ENCODE measurements around the gene POU3F3. TPM values are rescaled to one million over a fixed set of nuclear protein-coding genes. Genes with fewer than 3 reads are reported as not detected.

The POU3F3 gene
- total RNA-seq, 1 donor from 2014 or later = not detected

DNA sequence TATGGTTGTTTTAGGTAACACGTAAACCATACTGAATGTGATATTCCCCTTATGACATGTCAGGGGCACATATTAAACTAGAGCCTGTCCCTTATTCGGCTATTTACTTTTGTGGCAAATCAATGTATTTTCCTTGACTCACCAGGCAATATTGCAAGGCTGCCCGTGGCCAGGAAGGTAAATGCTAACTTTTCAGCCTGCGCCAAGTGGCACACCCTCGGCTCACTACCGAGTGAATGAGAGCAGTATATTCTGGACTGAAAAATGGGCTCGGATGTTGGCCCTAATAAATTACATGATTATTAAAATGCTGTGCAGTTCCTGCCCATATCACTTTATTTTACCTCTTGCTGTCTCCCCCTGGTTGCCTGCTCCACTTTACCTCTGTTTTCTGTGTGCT lies 46.7 kb downstream of the POU3F3 start:
- ChIA-PET POLR2A (no interaction called here), CTCF (no interaction called here)
- DNase-seq (no peak), ATAC-seq (ENCODE audit: low read depth) (no peak)
- Mint-ChIP-seq H3K4me1 (no peaks in the 10 kb centered on the region), H3K4me3 (no peak overlapping the region), H3K9me3 (no peaks in the 10 kb centered on the region), H3K27me3 (no peaks in the 10 kb centered on the region), H3K27ac (no peak overlapping the region), H3K36me3 (ENCODE audit: low read depth) (no peaks in the 10 kb centered on the region)
- TF ChIP-seq, protein P1, sequence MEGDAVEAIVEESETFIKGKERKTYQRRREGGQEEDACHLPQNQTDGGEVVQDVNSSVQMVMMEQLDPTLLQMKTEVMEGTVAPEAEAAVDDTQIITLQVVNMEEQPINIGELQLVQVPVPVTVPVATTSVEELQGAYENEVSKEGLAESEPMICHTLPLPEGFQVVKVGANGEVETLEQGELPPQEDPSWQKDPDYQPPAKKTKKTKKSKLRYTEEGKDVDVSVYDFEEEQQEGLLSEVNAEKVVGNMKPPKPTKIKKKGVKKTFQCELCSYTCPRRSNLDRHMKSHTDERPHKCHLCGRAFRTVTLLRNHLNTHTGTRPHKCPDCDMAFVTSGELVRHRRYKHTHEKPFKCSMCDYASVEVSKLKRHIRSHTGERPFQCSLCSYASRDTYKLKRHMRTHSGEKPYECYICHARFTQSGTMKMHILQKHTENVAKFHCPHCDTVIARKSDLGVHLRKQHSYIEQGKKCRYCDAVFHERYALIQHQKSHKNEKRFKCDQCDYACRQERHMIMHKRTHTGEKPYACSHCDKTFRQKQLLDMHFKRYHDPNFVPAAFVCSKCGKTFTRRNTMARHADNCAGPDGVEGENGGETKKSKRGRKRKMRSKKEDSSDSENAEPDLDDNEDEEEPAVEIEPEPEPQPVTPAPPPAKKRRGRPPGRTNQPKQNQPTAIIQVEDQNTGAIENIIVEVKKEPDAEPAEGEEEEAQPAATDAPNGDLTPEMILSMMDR (IDR thresholded peaks at IDR 0.05) = no peak
- intact Hi-C loops (cut with micrococcal nuclease) = no loop called here

DNA sequence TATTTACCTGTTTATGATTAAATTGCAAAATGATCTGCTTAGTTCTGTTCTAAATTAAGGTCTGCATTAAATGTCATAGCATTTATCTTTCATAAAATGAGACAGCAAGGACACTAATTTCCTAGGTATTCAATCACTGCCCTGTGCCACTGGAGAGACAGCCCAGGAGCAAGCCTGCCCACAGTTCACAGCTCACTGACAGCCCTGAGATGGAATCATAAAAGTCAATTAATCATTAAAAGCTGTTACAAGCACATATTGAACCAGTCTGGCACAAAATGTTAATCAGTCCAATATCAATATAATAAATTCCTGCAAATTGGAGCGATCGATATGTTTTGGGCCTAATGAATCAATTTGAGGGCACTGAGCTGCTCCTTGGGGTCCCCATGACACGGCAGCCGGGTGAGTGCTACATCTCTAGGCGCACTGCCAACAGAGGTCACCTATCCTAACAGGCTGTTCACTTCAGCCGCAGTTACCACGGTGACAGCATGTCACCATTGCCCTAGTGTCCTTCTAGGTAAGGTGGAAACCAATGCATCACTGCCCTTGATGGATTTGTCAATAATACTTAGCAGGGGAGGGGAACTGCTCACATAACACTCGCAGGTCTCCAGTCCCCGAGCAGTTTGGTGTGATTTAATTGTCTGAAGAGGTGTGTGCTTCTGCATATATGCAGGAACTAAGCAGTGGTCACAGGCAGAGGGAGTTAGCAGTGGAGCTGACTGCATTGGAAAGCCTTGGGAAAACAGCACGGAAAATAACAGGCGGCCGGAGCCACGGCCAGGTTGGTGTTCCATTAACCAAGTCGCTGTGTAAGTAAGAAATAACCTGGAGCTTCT lies 47.3 kb downstream of the POU3F3 start:
- TF ChIP-seq, protein P1 (IDR thresholded peaks at IDR 0.05) = no peak
- intact Hi-C loops (cut with micrococcal nuclease) = no loop called here
- CTCF ChIA-PET = no interaction called here
- POLR2A ChIA-PET = no interaction called here
- DNase-seq (no peak), ATAC-seq (ENCODE audit: low read depth) (no peak)
- Mint-ChIP-seq H3K9me3 (no peaks in the 10 kb centered on the region), H3K4me3 (no peak overlapping the region), H3K27me3 (no peaks in the 10 kb centered on the region), H3K36me3 (ENCODE audit: low read depth) (no peaks in the 10 kb centered on the region), H3K4me1 (no peaks in the 10 kb centered on the region), H3K27ac (no peak overlapping the region)

DNA sequence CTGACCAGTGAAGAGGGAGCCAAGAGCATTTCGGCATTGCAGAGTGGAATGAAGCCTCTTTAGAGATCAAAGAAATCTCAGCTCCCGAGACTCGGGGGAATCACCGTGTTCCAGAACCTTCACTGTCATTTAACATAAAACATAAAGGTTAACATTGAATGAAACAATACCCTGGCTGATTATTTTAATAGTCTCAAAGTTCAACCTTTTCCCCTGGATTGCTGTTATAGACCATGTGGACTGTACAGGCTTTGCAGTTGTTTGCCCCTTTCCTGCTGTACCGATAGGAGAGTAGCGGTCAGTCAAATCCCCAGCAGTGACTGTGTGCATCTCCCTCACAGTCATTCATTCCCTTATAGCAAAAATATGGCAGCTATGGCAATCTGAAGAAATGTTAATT lies 48.4 kb downstream of the POU3F3 start:
- H3K9me3 Mint-ChIP-seq = no peaks in the 10 kb centered on the region
- H3K4me1 Mint-ChIP-seq = no peaks in the 10 kb centered on the region
- no peak for DNase-seq
- TF ChIP-seq, protein P1 (IDR thresholded peaks at IDR 0.05) = no peak
- ChIA-PET CTCF (no interaction called here), POLR2A (no interaction called here)
- no peak overlapping the region for H3K27ac Mint-ChIP-seq
- intact Hi-C loops (cut with micrococcal nuclease) = no loop called here
- H3K4me3 Mint-ChIP-seq = no peak overlapping the region
- ATAC-seq (ENCODE audit: low read depth) = no peak
- H3K36me3 Mint-ChIP-seq (ENCODE audit: low read depth) = no peaks in the 10 kb centered on the region
- peaks cover 8% of the 10 kb centered on the region for H3K27me3 Mint-ChIP-seq

Other genes with a start within 250 kb of the POU3F3 start
- 26.5 and 29.1 TPM in 2 replicates for gene MRPS9, start 184.0 kb downstream of the POU3F3 start, total RNA-seq